NCI-H2107 (cell line): ENCODE measurements around the gene TUBGCP5.

Source experiments
- DNase-seq: peaks from one replicate; lab custom pipeline; 2025; lab: John Stamatoyannopoulos, UW

Gene TUBGCP5

DNA sequence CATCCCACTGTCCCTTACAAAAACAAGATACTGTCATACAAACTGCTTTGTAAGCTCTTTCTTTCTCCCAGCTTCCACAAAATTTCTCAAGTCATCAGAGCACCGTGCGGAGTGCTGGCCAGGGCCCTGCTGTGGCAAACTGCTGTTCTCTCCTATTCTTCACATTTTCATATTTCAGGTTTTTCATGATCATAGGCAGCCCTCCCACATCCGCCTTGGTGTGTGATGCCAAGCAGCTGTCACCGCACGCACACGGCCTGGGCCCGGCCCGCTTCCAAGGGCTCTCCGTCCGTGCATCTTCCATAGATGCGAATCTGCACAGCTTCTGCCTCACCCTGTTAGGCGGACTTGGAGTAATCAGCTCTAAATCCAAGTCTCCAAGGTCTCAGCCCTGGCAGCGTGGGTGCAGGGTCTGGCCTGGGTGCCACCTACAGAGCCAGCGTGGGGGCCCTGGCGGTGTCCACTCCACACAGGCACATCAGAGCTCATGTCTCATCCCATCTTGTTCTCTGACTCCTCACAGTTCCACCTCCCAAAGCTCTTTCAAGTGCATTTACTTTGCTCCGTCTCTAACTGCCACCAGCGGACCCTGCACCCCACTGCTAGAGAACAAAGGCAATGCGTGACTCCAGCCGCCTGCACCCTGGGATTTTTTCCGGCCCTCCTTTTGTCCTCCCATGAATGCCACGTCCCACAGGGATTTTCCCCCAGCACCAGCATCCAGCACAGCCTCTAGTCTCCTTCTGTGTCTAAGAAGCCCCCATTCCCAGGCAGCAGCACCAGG lies 86.4 kb downstream of the TUBGCP5 start:
- DNase-seq, result no peak

DNA sequence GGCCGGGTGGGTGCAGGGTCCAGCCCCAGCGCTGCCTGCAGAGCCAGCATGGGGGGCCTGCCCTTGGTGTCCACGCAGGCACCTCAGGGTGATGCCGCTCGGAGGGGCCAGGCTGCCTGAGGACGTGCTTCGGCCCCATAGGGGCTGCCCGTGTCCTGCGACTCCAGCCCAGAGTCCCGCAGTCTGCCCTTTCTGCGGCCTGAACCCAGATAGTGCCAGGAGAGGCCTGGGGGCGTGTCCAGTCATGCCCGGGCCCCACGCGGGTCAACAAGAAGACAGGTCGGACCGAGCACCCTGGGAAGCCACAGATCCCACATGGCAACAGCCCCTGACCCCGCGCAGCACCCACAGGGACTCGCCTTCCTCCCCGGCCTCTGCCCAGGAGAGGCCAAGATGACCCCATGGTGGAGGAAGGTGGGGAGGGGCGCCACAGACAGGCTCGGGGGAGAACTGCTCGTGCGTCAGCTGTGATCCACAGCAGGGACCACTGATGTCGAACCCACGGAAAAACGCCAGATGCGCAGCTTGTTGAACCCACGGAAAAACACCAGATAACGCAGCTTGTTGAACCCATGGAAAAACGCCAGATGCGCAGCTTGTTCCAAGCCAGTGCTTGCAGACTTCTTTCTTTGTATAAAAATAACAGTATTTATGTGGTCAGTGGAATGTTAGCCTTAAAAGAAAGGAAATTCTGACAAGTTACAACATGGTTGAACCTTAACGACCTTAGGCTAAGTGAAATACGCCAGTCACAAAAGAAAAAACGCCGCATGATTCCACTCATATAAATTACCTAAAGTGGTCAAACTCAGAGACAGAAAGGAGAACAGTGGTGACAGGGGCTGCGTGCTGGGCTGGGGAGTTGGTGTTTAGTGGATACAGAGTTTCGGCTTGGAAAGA lies 87.7 kb downstream of the TUBGCP5 start:
- no peak for DNase-seq

DNA sequence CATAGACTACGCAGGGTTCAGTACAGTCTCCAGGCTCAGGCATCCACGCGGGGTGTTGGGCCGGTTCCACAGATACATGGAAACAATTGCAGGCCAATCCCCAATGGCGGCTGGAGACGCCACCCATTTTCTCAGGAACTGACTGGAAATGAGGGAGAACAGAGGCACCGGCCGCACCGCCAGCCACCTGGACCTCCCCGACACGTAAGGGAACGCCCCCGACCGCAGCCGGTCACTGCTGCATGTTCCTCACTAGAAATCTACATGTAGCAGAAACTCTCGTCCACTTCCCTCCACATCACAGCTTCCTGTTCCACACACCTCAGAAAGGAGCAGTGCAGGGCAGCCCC lies 88.4 kb downstream of the TUBGCP5 start:
- DNase-seq, result no peak

DNA sequence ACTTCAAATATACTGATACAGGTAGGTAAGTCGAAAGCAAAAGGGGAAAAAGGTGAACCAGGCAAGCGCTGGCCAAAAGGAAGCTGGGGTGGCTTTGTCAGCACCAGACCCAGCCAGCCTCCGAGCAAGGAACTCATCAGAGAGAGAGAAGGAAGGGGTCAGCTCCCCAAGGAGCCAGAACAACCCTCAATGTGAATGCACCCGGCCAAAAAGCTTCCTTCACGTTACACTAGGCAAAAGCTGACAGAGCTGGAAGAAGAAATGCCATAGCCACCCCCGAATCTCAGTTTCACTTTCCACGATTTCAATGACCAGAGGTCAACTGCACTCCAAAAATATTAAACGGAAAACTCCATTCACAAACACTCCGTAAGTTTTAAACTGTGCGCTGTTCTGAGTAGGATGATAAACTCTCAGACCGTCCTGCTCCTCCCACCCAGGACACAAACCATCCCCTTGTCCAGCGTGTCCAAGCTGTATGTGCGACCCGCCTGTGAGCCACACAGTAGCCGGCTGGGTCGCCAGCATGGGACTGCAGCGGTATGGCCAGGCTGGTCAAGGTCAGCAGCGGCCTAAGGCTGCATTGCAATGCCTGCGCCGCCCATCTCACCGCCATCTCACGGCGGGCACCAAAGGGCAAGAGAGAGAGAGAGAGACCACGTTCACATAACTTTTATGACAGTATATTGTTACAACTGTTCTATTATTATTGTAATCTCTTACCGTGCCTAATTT lies 88.9 kb downstream of the TUBGCP5 start:
- DNase-seq, result no peak
